Immature natural killer cell (primary cell): Measurements from ENCODE around the gene FTCD. TPM values are rescaled to one million over a fixed set of nuclear protein-coding genes. Genes with fewer than 3 reads are reported as not detected.

Experiments
- DNase-seq, 3 donors: peaks; one replicate each; pipeline ENCODE4 v3.0.0; 2022; ENCODE audit warnings: mixed read lengths in 1 of 3
- H3K27ac Mint-ChIP-seq, 6 donors: one replicate each; pipeline ENCODE4 v1.8.0; 2020; ENCODE audit warnings: mixed read lengths in 6 of 6, mild to moderate bottlenecking in 5 of 6, inconsistent platforms in 4 of 6, moderate library complexity in 3 of 6
- H3K27me3 Mint-ChIP-seq, 3 donors: one replicate each; pipeline ENCODE4 v1.8.0; 2020 to 2021; ENCODE audit warnings: low read depth in 3 of 3, mild to moderate bottlenecking in 3 of 3, mixed read lengths in 3 of 3, moderate library complexity in 3 of 3, inconsistent platforms in 1 of 3
- H3K36me3 Mint-ChIP-seq, 3 donors: one replicate each; pipeline ENCODE4 v1.8.0; 2020; ENCODE audit warnings: mixed read lengths in 3 of 3, inconsistent platforms in 2 of 3, mild to moderate bottlenecking in 2 of 3
- H3K4me1 Mint-ChIP-seq, 2 donors: one replicate each; pipeline ENCODE4 v1.8.0; 2020; ENCODE audit warnings: inconsistent platforms in 2 of 2, mild to moderate bottlenecking in 2 of 2, mixed read lengths in 2 of 2, moderate library complexity in 1 of 2
- H3K4me3 Mint-ChIP-seq, 5 donors: one replicate each; pipeline ENCODE4 v1.8.0; 2020; ENCODE audit warnings: mild to moderate bottlenecking in 5 of 5, mixed read lengths in 5 of 5, inconsistent platforms in 3 of 5, moderate library complexity in 3 of 5
- H3K9me3 Mint-ChIP-seq, 6 donors: one replicate each; pipeline ENCODE4 v1.8.0; 2020; ENCODE audit warnings: mild to moderate bottlenecking in 6 of 6, mixed read lengths in 6 of 6, inconsistent platforms in 4 of 6, moderate library complexity in 3 of 6
- polyA plus RNA-seq, 3 donors: library from polyadenylated mRNA; unstranded; fragments of 300-500 nt; fragmentation: Illumina TruSeq; gene quantifications; one replicate each; pipeline ENCODE4 v1.2.3, GENCODE V29; 2021

Gene FTCD
- polyA plus RNA-seq, 3 donors from 2014 or later, result not detected

- Mint-ChIP-seq H3K27me3 (peaks cover 0 to 5% (median 3%) of the 10 kb centered on the region in 3 donors), H3K36me3 (no peaks in the 10 kb centered on the region), H3K4me1 (no peaks in the 10 kb centered on the region), H3K27ac (no peak overlapping the region), H3K4me3 (no peak overlapping the region), H3K9me3 (no peaks in the 10 kb centered on the region)
- no peak for DNase-seq
These were observed 27.9 kb downstream of the FTCD start for GRCh38 chr21:46127239-46128105.

GRCh38 chr21:46126309-46127238, 28.8 kb downstream of the FTCD start:
- DNase-seq, result no peak
- Mint-ChIP-seq H3K27ac (no peak overlapping the region), H3K27me3 (peaks cover 2 to 5% (median 3%) of the 10 kb centered on the region in 3 donors), H3K36me3 (no peaks in the 10 kb centered on the region), H3K4me1 (no peaks in the 10 kb centered on the region), H3K4me3 (no peak overlapping the region), H3K9me3 (no peaks in the 10 kb centered on the region)

GRCh38 chr21:46125846-46126301, 29.5 kb downstream of the FTCD start:
- Mint-ChIP-seq H3K4me3 (no peak overlapping the region), H3K9me3 (no peaks in the 10 kb centered on the region), H3K27ac (no peak overlapping the region), H3K27me3 (peaks cover 2 to 5% (median 4%) of the 10 kb centered on the region in 3 donors), H3K4me1 (no peaks in the 10 kb centered on the region), H3K36me3 (no peaks in the 10 kb centered on the region)
- no peak for DNase-seq

- H3K36me3 Mint-ChIP-seq, result no peaks in the 10 kb centered on the region
- no peak overlapping the region for H3K4me3 Mint-ChIP-seq
- no peaks in the 10 kb centered on the region for H3K9me3 Mint-ChIP-seq
- H3K27ac Mint-ChIP-seq, result no peak overlapping the region
- peaks cover 2 to 5% (median 4%) of the 10 kb centered on the region in 3 donors for H3K27me3 Mint-ChIP-seq
- no peak for DNase-seq
- no peaks in the 10 kb centered on the region for H3K4me1 Mint-ChIP-seq
These were observed 30.2 kb downstream of the FTCD start for GRCh38 chr21:46124926-46125845.

GRCh38 chr21:46124083-46124925, 31.1 kb downstream of the FTCD start:
- no peaks in the 10 kb centered on the region for H3K4me1 Mint-ChIP-seq
- H3K27me3 Mint-ChIP-seq, result peaks cover 2 to 4% (median 2%) of the 10 kb centered on the region in 3 donors
- no peak for DNase-seq
- no peaks in the 10 kb centered on the region for H3K9me3 Mint-ChIP-seq
- H3K4me3 Mint-ChIP-seq, result no peak overlapping the region
- no peak overlapping the region for H3K27ac Mint-ChIP-seq
- no peaks in the 10 kb centered on the region for H3K36me3 Mint-ChIP-seq

- no peak overlapping the region for H3K27ac Mint-ChIP-seq
- peaks cover 0 to 4% (median 2%) of the 10 kb centered on the region in 3 donors for H3K27me3 Mint-ChIP-seq
- H3K4me1 Mint-ChIP-seq, result no peaks in the 10 kb centered on the region
- no peak overlapping the region for H3K4me3 Mint-ChIP-seq
- H3K9me3 Mint-ChIP-seq, result no peaks in the 10 kb centered on the region
- no peaks in the 10 kb centered on the region for H3K36me3 Mint-ChIP-seq
- DNase-seq, result no peak
These were observed 32.4 kb downstream of the FTCD start for GRCh38 chr21:46122758-46123683.

GRCh38 chr21:46122237-46122671, 33.1 kb downstream of the FTCD start:
- H3K27me3 Mint-ChIP-seq, result peaks cover 0 to 4% (median 2%) of the 10 kb centered on the region in 3 donors

GRCh38 chr21:46121286-46122221, 33.8 kb downstream of the FTCD start:
- no peak overlapping the region for H3K4me3 Mint-ChIP-seq
- H3K9me3 Mint-ChIP-seq, result no peaks in the 10 kb centered on the region
- no peak for DNase-seq
- H3K27ac Mint-ChIP-seq, result no peak overlapping the region
- H3K36me3 Mint-ChIP-seq, result no peaks in the 10 kb centered on the region
- H3K27me3 Mint-ChIP-seq, result peaks cover 0 to 4% (median 2%) of the 10 kb centered on the region in 3 donors
- no peaks in the 10 kb centered on the region for H3K4me1 Mint-ChIP-seq

More at GRCh38 chr21:46122237-46122671, 33.1 kb downstream of the FTCD start:
- H3K27ac Mint-ChIP-seq, result no peak overlapping the region
- DNase-seq, result no peak
- no peak overlapping the region for H3K4me3 Mint-ChIP-seq
- no peaks in the 10 kb centered on the region for H3K9me3 Mint-ChIP-seq
- no peaks in the 10 kb centered on the region for H3K4me1 Mint-ChIP-seq
- H3K36me3 Mint-ChIP-seq, result no peaks in the 10 kb centered on the region

GRCh38 chr21:46120301-46121285, 34.8 kb downstream of the FTCD start:
- Mint-ChIP-seq H3K36me3 (no peaks in the 10 kb centered on the region), H3K4me1 (no peaks in the 10 kb centered on the region), H3K4me3 (no peak overlapping the region), H3K9me3 (no peaks in the 10 kb centered on the region), H3K27me3 (peaks cover 0 to 4% (median 2%) of the 10 kb centered on the region in 3 donors), H3K27ac (no peak overlapping the region)
- no peak for DNase-seq

GRCh38 chr21:46119637-46120271, 35.6 kb downstream of the FTCD start:
- Mint-ChIP-seq H3K9me3 (peaks cover 0 to 2% (median 0%) of the 10 kb centered on the region in 6 donors), H3K4me3 (no peak overlapping the region), H3K27ac (no peak overlapping the region), H3K4me1 (no peaks in the 10 kb centered on the region), H3K36me3 (no peaks in the 10 kb centered on the region), H3K27me3 (peaks cover 0 to 4% (median 2%) of the 10 kb centered on the region in 3 donors)
- no peak for DNase-seq
